HepG2 (cell line): ENCODE results near the gene HOXA13. TPM values are rescaled to one million over a fixed set of nuclear protein-coding genes. Genes with fewer than 3 reads are reported as not detected.
A peak's percentile ranks its signal among the peaks of the same experiment; 100 is the strongest.

ENCODE experiments used
- ATAC-seq: fragments of 200-7000 bp; cut with Tn5 transposase; 3 replicates; pipeline ENCODE4 v1.9.1; 2020; ENCODE audit warnings: mild to moderate bottlenecking, moderate library complexity
- BruUV-seq: library from RNA; stranded (reverse); fragments of 400-500 nt; replicated peaks from 2 replicates; lab custom pipeline; 2021; lab: Mats Ljungman, UMichigan
- CTCF ChIA-PET: fragments of 300-600 bp; formaldehyde crosslinking; extraction: SDS; loops from one replicate; lab custom pipeline; 2021; ENCODE audit warnings: low total read pairs, inconsistent platforms, low intra/inter-chr PET ratio; lab: Yijun Ruan, JAX
- POLR2A ChIA-PET: fragments of 350-600 bp; sonication (Branson Sonifier 250); formaldehyde crosslinking; loops from one replicate; lab custom pipeline; 2020; ENCODE audit warnings: antibody characterized with exemption, inconsistent platforms; lab: Yijun Ruan, JAX
- DNase-seq: peaks from one replicate; pipeline ENCODE4 v3.0.0-alpha.2; 2015; ENCODE audit warnings: low spot score
- FAIRE-seq: peaks from 3 replicates; lab custom pipeline; 2011; peaks lifted over from hg19 to GRCh38; lab: Jason Lieb, UNC
- H2AFZ ChIP-seq: one replicate; pipeline ENCODE4 v1.6.1; 2011; ENCODE audit warnings: low read length, inconsistent platforms
- H3K27ac ChIP-seq: fragments of 300-600 bp; 3 replicates; pipeline ENCODE4 v1.8.0; 2011; ENCODE audit warnings: mixed run types, mild to moderate bottlenecking, mixed read lengths, low read length, inconsistent platforms; ENCODE audit not compliant: insufficient read depth; ENCODE audit errors: extremely low read length
- H3K27me3 ChIP-seq, 2 experiments: fragments of 200-600 bp in 1 of 2; 2 replicates in 1 of 2; 3 replicates in 1 of 2; pipeline versions ENCODE4 v1.6.0 to v1.8.0; 2011; ENCODE audit warnings: low read length in 2 of 2, mild to moderate bottlenecking in 2 of 2, moderate library complexity in 2 of 2, inconsistent platforms in 1 of 2; ENCODE audit not compliant: insufficient read depth in 2 of 2, control insufficient read depth in 1 of 2
- H3K36me3 ChIP-seq, 2 experiments: fragments of 200-600 bp in 1 of 2; replicated peaks in 1 of 2; 2 replicates in 1 of 2; 3 replicates in 1 of 2; pipeline versions ENCODE4 v1.5.1 to v1.8.0; 2011; ENCODE audit warnings: low read length in 2 of 2, inconsistent platforms in 1 of 2; ENCODE audit not compliant: insufficient read depth in 2 of 2, control insufficient read depth in 1 of 2
- H3K4me1 ChIP-seq: 2 replicates; pipeline ENCODE4 v1.5.1; 2012; ENCODE audit warnings: low read length, inconsistent platforms; ENCODE audit not compliant: insufficient read depth
- H3K4me2 ChIP-seq: 2 replicates; pipeline ENCODE4 v1.6.0; 2011; ENCODE audit warnings: low read depth, low read length, inconsistent platforms
- H3K4me3 ChIP-seq, 3 experiments: fragments of 200-600 bp in 1 of 3; sonication (generic), shearing (Covaris generic) in 1 of 3; replicated peaks in 1 of 3; 2 replicates each; pipeline ENCODE4 v1.5.1; 2011 to 2016; ENCODE audit warnings: low read length in 3 of 3, inconsistent platforms in 2 of 3, low read depth in 2 of 3, mild to moderate bottlenecking in 2 of 3, control low read depth in 1 of 3, mixed read lengths in 1 of 3; ENCODE audit not compliant: insufficient read depth in 1 of 3
- H3K79me2 ChIP-seq: one replicate; pipeline ENCODE4 v1.6.1; 2011; ENCODE audit warnings: low read length, inconsistent platforms; ENCODE audit not compliant: insufficient read depth
- H3K9ac ChIP-seq: 2 replicates; pipeline ENCODE4 v1.6.0; 2011; ENCODE audit warnings: mild to moderate bottlenecking, low read depth, low read length, inconsistent platforms; ENCODE audit not compliant: insufficient read depth
- H3K9me3 ChIP-seq: 2 replicates; pipeline ENCODE4 v1.5.1; 2012; ENCODE audit warnings: mild to moderate bottlenecking, low read length
- H4K20me1 ChIP-seq: 2 replicates; pipeline ENCODE4 v1.6.0; 2011; ENCODE audit warnings: inconsistent platforms, mild to moderate bottlenecking, low read length, moderate library complexity; ENCODE audit not compliant: insufficient read depth
- CAMTA2 ChIP-seq: sonication (generic); formaldehyde crosslinking; IDR thresholded peaks from 2 replicates; pipeline ENCODE4 v1.4.0; 2020; ENCODE audit warnings: mild to moderate bottlenecking, missing genetic modification reagents, borderline replicate concordance
- GPBP1L1 ChIP-seq: sonication (generic); formaldehyde crosslinking; IDR thresholded peaks from 2 replicates; pipeline ENCODE4 v1.5.0; 2020; ENCODE audit warnings: mild to moderate bottlenecking, missing genetic modification reagents
- MXD3 ChIP-seq: IDR thresholded peaks from 2 replicates; pipeline ENCODE4 v1.6.1; 2016; ENCODE audit warnings: mild to moderate bottlenecking, missing biosample characterization, missing genetic modification reagents
- PHB2 ChIP-seq: fragments of 450-650 bp; IDR thresholded peaks from 2 replicates; pipeline ENCODE4 v1.6.1; 2018; ENCODE audit not compliant: partially characterized antibody
- PTBP1 ChIP-seq: fragments of 200-400 bp; formaldehyde crosslinking; IDR thresholded peaks from 2 replicates; pipeline ENCODE4 v1.6.1; 2018; ENCODE audit warnings: low read length, low read depth; ENCODE audit not compliant: poor library complexity, severe bottlenecking
- RELA ChIP-seq: sonication (generic); formaldehyde crosslinking; IDR thresholded peaks from 2 replicates; pipeline ENCODE4 v1.4.0; 2020; ENCODE audit warnings: missing genetic modification reagents
- REXO4 ChIP-seq: sonication (generic); formaldehyde crosslinking; IDR thresholded peaks from 2 replicates; pipeline ENCODE4 v1.8.0; 2022; ENCODE audit warnings: missing genetic modification reagents, mild to moderate bottlenecking, borderline replicate concordance
- SETDB1 ChIP-seq: sonication (generic); formaldehyde crosslinking; IDR thresholded peaks from 2 replicates; pipeline ENCODE4 v1.5.1; 2020; ENCODE audit warnings: missing genetic modification reagents, mild to moderate bottlenecking, borderline replicate concordance
- TEF ChIP-seq: sonication (generic); formaldehyde crosslinking; IDR thresholded peaks from 2 replicates; pipeline ENCODE4 v1.5.0; 2020; ENCODE audit warnings: missing genetic modification reagents
- TIGD3 ChIP-seq: sonication (generic); formaldehyde crosslinking; IDR thresholded peaks from 2 replicates; pipeline ENCODE4 v1.5.1; 2020; ENCODE audit warnings: mild to moderate bottlenecking, missing genetic modification reagents, borderline replicate concordance
- ZMYM3 ChIP-seq: sonication (generic); formaldehyde crosslinking; IDR thresholded peaks from 2 replicates; pipeline ENCODE4 v1.5.1; 2020; ENCODE audit warnings: mild to moderate bottlenecking, missing genetic modification reagents
- ZNF550 ChIP-seq: sonication (generic); formaldehyde crosslinking; IDR thresholded peaks from 2 replicates; pipeline ENCODE4 v1.4.0; 2020; ENCODE audit warnings: mild to moderate bottlenecking, missing genetic modification reagents, borderline replicate concordance
- WGBS: methylation state at CpG from one replicate; pipeline ENCODE4 v1.1.6; 2017; ENCODE audit warnings: low lambda C conversion rate; 5-methylcytosine and 5-hydroxymethylcytosine counted together
- in situ Hi-C: cut with HindIII; loops from 2 replicates; pipeline ENCODE4 v1.10.0; 2017; ENCODE audit warnings: low pct_unique_long_range_greater_than_20kb; ENCODE audit not compliant: extremely low pct_ligation_motif_present
- intact Hi-C: fragments of 100-400 bp; cut with micrococcal nuclease; formaldehyde crosslinking; loops from one replicate; pipeline ENCODE4 v1.10.0; 2022; ENCODE audit not compliant: unreplicated experiment
- polyA plus RNA-seq, 8 experiments: library from polyadenylated mRNA; depleted of rRNA in 3 of 8; stranded (reverse) in 7 of 8; unstranded in 1 of 8; fragments of >200 nt; fragmentation: Illumina TruSeq in 4 of 8; extraction: Trizol in 4 of 8; gene quantifications; 2 replicates each; pipeline versions ENCODE4 v1.2.1 to v1.2.3, GENCODE V29; 2011 to 2016; ENCODE audit warnings: low read depth in 4 of 8, missing spikeins in 1 of 8, mixed read lengths in 1 of 8; ENCODE audit not compliant: insufficient read depth in 1 of 8
- total RNA-seq, 5 experiments: library from RNA; depleted of rRNA; stranded (reverse); fragments of >200 nt; fragmentation: Illumina TruSeq; extraction: Trizol; gene quantifications; 2 replicates each; pipeline ENCODE4 v1.2.3, GENCODE V29; 2016; ENCODE audit warnings: low read depth in 1 of 5

Gene HOXA13
- total and polyA plus RNA-seq, 2 of the 13 experiments (the other 11 are each of a cell fraction or from before 2014, with no cell fraction given) = 0.01 to 0.04 TPM

- H3K36me3 ChIP-seq = no peaks in the 10 kb centered on the region
- in situ Hi-C loops (no loop called here), intact Hi-C loops (no loop called here)
- FAIRE-seq = no peak
- POLR2A ChIA-PET = no interaction called here
- BruUV-seq = no TSS peak
- H4K20me1 ChIP-seq = no peaks in the 10 kb centered on the region
- H3K4me3 ChIP-seq = no peak overlapping the region
- no peaks in the 10 kb centered on the region for H3K79me2 ChIP-seq
- H3K9ac ChIP-seq = no peak overlapping the region
- no peaks in the 10 kb centered on the region for H3K9me3 ChIP-seq
- WGBS = 28% methylated on average over 12 of the region's 18 CpGs
- TF ChIP-seq CAMTA2 (CRISPR knock-in tag) (no peak), REXO4 (CRISPR knock-in tag) (no peak)
- H3K4me1 ChIP-seq = no peaks in the 10 kb centered on the region
- H3K27ac ChIP-seq = no peak overlapping the region
- CTCF ChIA-PET = no interaction called here
- H2AFZ ChIP-seq = no peak overlapping the region
- no peak overlapping the region for H3K4me2 ChIP-seq
- no peak for DNase-seq
- H3K27me3 ChIP-seq = peaks cover 8 to 81% of the 10 kb centered on the region in 2 experiments; a peak in 4 of 5 replicates
- no peak for ATAC-seq
Measured at GRCh38 chr7:27240015-27240731, 40.3 kb upstream of the HOXA13 start.

- no peak overlapping the region for H3K9ac ChIP-seq
- peak overlapping the region; percentile 7; the same call in 1 of the 2 replicates for H3K4me2 ChIP-seq
- ChIA-PET POLR2A (no interaction called here), CTCF (no interaction called here)
- H3K79me2 ChIP-seq = no peaks in the 10 kb centered on the region
- peaks cover 8 to 81% of the 10 kb centered on the region in 2 experiments; a peak in 4 of 5 replicates for H3K27me3 ChIP-seq
- no peaks in the 10 kb centered on the region for H4K20me1 ChIP-seq
- no peaks in the 10 kb centered on the region for H3K36me3 ChIP-seq
- FAIRE-seq (no peak), DNase-seq (no peak), ATAC-seq (no peak)
- H2AFZ ChIP-seq = no peak overlapping the region
- in situ Hi-C loops = loop anchor here (5.0 kb wide), 1 partner anchor 338 kb away; no protein-coding TSS in a partner anchor
- WGBS = 53% methylated on average over 24 of the region's 55 CpGs
- H3K9me3 ChIP-seq = no peaks in the 10 kb centered on the region
- intact Hi-C loops = no loop called here
- BruUV-seq = no TSS peak
- no peak overlapping the region; a peak in 1 of 6 replicates for H3K4me3 ChIP-seq
- H3K27ac ChIP-seq = no peak overlapping the region
- no peaks in the 10 kb centered on the region for H3K4me1 ChIP-seq
- TF ChIP-seq ZMYM3 (CRISPR knock-in tag) = no peak
- TF ChIP-seq MXD3 (CRISPR knock-in tag) = no peak
- no peak for TF ChIP-seq PHB2
- no peak for TF ChIP-seq TEF (CRISPR knock-in tag)
- TF ChIP-seq RELA = no peak
- no peak for TF ChIP-seq ZNF550 (CRISPR knock-in tag)
- TF ChIP-seq TIGD3 (CRISPR knock-in tag) = no peak
- no peak for TF ChIP-seq GPBP1L1 (CRISPR knock-in tag)
- no peak for TF ChIP-seq PTBP1
- no peak for TF ChIP-seq SETDB1 (CRISPR knock-in tag)
Measured at GRCh38 chr7:27239387-27240014, 39.6 kb upstream of the HOXA13 start.
